ENCODE data around the gene BCAR1. TPM values are rescaled to one million over a fixed set of nuclear protein-coding genes. Genes with fewer than 3 reads are reported as not detected.
A peak's percentile ranks its signal among the peaks of the same experiment; 100 is the strongest.

The BCAR1 gene
- total and polyA plus RNA-seq, 7 experiments from 2014 or later, result not detected

- peaks cover 0 to 1% (median 0%) of the 10 kb centered on the region in 11 donors for H3K9me3 Mint-ChIP-seq
- no peak overlapping the region for H3K4me3 Mint-ChIP-seq
- Histone ChIP-seq H3K4me3 (ENCODE audit: low read length) (no peak overlapping the region), H3K4me1 (ENCODE audit: control insufficient read depth in 2 of 2, insufficient read depth in 2 of 2, low read length in 2 of 2) (no peaks in the 10 kb centered on the region), H3K9me3 (ENCODE audit: control insufficient read depth in 2 of 3, low read length in 3 of 3) (no peaks in the 10 kb centered on the region), H3K27me3 (ENCODE audit: control insufficient read depth in 2 of 2, insufficient read depth in 2 of 2, low read length in 2 of 2) (no peaks in the 10 kb centered on the region), H3K27ac (ENCODE audit: low read depth, low read length) (no peak overlapping the region), H3K36me3 (ENCODE audit: control insufficient read depth in 2 of 3, insufficient read depth in 3 of 3, low read length in 3 of 3) (no peaks in the 10 kb centered on the region)
- intact Hi-C loops (cut with micrococcal nuclease), result no loop called here
- H3K4me1 Mint-ChIP-seq, result peaks cover 0 to 13% (median 13%) of the 10 kb centered on the region in 7 donors
- DNase-seq (no peak), ATAC-seq (no peak)
- no peaks in the 10 kb centered on the region for H3K36me3 Mint-ChIP-seq
- peaks cover 32 to 57% (median 50%) of the 10 kb centered on the region in 5 donors for H3K27me3 Mint-ChIP-seq
- CTCF ChIA-PET, result no interaction called here
- POLR2A ChIA-PET, result no interaction called here
- H3K27ac Mint-ChIP-seq, result peak overlapping the region in 1 of 9 donors; percentile 43
These were observed 10.8 kb upstream of the BCAR1 start for GRCh38 chr16:75262104-75262799.

DNA sequence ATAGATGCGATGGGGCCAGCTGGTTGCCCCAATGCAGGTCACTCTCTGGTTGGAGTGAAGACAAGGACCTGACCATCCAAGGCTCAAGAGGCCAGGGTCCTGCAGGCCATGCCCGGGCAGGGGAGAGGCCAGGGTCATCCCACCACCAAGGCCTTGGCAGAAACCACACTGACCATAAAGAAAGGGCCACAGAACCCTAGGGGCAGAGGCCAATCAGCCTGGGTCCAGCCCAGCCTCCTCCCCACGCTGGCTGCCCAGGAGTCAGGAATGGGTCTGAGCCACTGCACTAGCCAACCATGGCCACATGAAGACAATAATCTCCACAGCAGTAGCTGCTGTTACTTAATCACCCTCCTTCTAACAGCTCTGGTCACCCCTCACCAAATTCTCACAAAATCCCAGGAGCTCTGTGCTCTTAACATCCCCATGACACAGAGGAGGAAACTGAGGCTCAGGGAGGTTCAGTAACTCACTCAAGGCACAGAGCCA, 10.2 kb upstream of the BCAR1 start:
- Mint-ChIP-seq H3K27ac (peak overlapping the region in 1 of 9 donors; percentile 43), H3K4me3 (no peak overlapping the region), H3K27me3 (peaks cover 30 to 57% (median 45%) of the 10 kb centered on the region in 5 donors), H3K9me3 (peaks cover 0 to 1% (median 0%) of the 10 kb centered on the region in 11 donors), H3K4me1 (peaks cover 0 to 13% (median 13%) of the 10 kb centered on the region in 7 donors), H3K36me3 (no peaks in the 10 kb centered on the region)
- POLR2A ChIA-PET, result no interaction called here
- intact Hi-C loops (cut with micrococcal nuclease), result no loop called here
- Histone ChIP-seq H3K4me1 (ENCODE audit: control insufficient read depth in 2 of 2, insufficient read depth in 2 of 2, low read length in 2 of 2) (no peaks in the 10 kb centered on the region), H3K36me3 (ENCODE audit: control insufficient read depth in 2 of 3, insufficient read depth in 3 of 3, low read length in 3 of 3) (no peaks in the 10 kb centered on the region), H3K4me3 (ENCODE audit: low read length) (no peak overlapping the region), H3K9me3 (ENCODE audit: control insufficient read depth in 2 of 3, low read length in 3 of 3) (no peaks in the 10 kb centered on the region), H3K27ac (ENCODE audit: low read depth, low read length) (no peak overlapping the region), H3K27me3 (ENCODE audit: control insufficient read depth in 2 of 2, insufficient read depth in 2 of 2, low read length in 2 of 2) (no peaks in the 10 kb centered on the region)
- CTCF ChIA-PET, result no interaction called here
- no peak for DNase-seq
- no peak for ATAC-seq

DNA sequence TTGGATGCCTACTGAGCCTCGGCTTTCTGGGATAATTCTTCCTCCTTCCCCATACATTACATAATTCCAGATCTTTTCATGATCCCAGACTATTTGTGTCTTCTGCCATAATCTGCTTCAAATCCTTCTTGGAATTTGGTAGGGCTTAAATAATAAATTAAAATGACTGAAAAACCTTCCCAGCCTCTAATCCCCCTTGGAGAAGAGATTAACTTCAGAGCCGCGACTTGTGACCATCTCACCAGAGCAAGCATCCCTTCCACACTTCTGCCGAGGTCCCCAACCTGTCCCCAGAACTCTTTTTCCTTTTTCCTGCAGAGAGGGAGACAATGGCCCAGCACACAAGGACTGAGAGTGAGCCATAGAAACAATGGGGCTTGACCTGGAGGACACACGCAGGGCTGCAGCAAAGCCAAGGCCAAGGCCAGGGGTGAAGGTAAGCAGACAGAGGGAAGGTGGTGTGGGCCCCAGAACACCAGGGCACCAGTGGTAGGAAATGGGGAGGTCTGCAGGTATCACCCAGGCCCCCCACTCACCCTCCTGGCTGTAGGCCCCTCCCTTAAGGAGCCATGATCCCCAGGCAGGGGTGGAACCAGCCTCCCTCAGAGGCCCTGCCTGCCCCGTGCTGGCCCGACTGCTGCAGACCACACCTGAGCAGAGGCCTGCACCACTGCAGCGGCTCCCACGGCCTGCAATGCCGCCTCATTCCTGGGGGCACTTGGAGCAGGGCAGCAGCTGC, 9.6 kb upstream of the BCAR1 start:
- Mint-ChIP-seq H3K4me3 (no peak overlapping the region), H3K27me3 (peaks cover 26 to 52% (median 38%) of the 10 kb centered on the region in 5 donors), H3K9me3 (no peaks in the 10 kb centered on the region), H3K36me3 (no peaks in the 10 kb centered on the region), H3K27ac (no peak overlapping the region), H3K4me1 (peaks cover 0 to 10% (median 8%) of the 10 kb centered on the region in 7 donors)
- ChIA-PET POLR2A (no interaction called here), CTCF (no interaction called here)
- Histone ChIP-seq H3K36me3 (ENCODE audit: control insufficient read depth in 2 of 3, insufficient read depth in 3 of 3, low read length in 3 of 3) (no peaks in the 10 kb centered on the region), H3K27me3 (ENCODE audit: control insufficient read depth in 2 of 2, insufficient read depth in 2 of 2, low read length in 2 of 2) (no peaks in the 10 kb centered on the region), H3K9me3 (ENCODE audit: control insufficient read depth in 2 of 3, low read length in 3 of 3) (no peaks in the 10 kb centered on the region), H3K27ac (ENCODE audit: low read depth, low read length) (no peak overlapping the region), H3K4me1 (ENCODE audit: control insufficient read depth in 2 of 2, insufficient read depth in 2 of 2, low read length in 2 of 2) (no peaks in the 10 kb centered on the region), H3K4me3 (ENCODE audit: low read length) (no peak overlapping the region)
- ATAC-seq (no peak), DNase-seq (no peak)
- intact Hi-C loops (cut with micrococcal nuclease), result no loop called here

DNA sequence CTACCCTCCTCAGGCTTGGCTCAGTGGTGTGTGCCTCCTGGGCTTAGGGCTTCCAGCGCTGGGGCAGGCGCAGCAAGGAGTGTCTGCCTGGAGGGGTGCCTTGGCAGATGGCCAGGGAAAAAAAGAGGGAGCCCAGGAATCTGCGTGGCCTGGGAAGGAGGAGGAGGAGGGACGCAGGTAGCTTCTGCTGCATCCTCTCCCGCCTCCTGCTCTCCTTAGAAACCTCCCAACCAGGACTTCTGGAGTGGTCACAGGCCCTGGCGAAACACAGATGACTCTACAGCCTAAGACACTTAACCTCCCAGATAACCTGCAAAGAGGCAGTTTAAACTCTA, 7.3 kb upstream of the BCAR1 start:
- no peaks in the 10 kb centered on the region for H3K36me3 Mint-ChIP-seq
- Histone ChIP-seq H3K27ac (ENCODE audit: low read depth, low read length) (no peak overlapping the region), H3K27me3 (ENCODE audit: control insufficient read depth in 2 of 2, insufficient read depth in 2 of 2, low read length in 2 of 2) (no peaks in the 10 kb centered on the region), H3K9me3 (ENCODE audit: control insufficient read depth in 2 of 3, low read length in 3 of 3) (no peaks in the 10 kb centered on the region), H3K4me1 (ENCODE audit: control insufficient read depth in 2 of 2, insufficient read depth in 2 of 2, low read length in 2 of 2) (no peaks in the 10 kb centered on the region), H3K4me3 (ENCODE audit: low read length) (no peak overlapping the region), H3K36me3 (ENCODE audit: control insufficient read depth in 2 of 3, insufficient read depth in 3 of 3, low read length in 3 of 3) (no peaks in the 10 kb centered on the region)
- H3K27ac Mint-ChIP-seq, result no peak overlapping the region
- H3K4me3 Mint-ChIP-seq, result no peak overlapping the region
- DNase-seq (no peak), ATAC-seq (no peak)
- H3K4me1 Mint-ChIP-seq, result peaks cover 0 to 2% (median 0%) of the 10 kb centered on the region in 7 donors
- POLR2A ChIA-PET, result no interaction called here
- no peaks in the 10 kb centered on the region for H3K9me3 Mint-ChIP-seq
- CTCF ChIA-PET, result interaction anchor here (0.7 kb wide), 1 partner anchor 142 kb away, joined by 4 read pairs; no protein-coding TSS in a partner anchor
- intact Hi-C loops (cut with micrococcal nuclease), result no loop called here
- H3K27me3 Mint-ChIP-seq, result peaks cover 22 to 50% (median 43%) of the 10 kb centered on the region in 5 donors

GRCh38 chr16:75257886-75258806, 6.7 kb upstream of the BCAR1 start:
- no peaks in the 10 kb centered on the region for H3K9me3 Mint-ChIP-seq
- intact Hi-C loops (cut with micrococcal nuclease), result no loop called here
- POLR2A ChIA-PET, result no interaction called here
- Histone ChIP-seq H3K27ac (ENCODE audit: low read depth, low read length) (no peak overlapping the region), H3K9me3 (ENCODE audit: control insufficient read depth in 2 of 3, low read length in 3 of 3) (no peaks in the 10 kb centered on the region), H3K36me3 (ENCODE audit: control insufficient read depth in 2 of 3, insufficient read depth in 3 of 3, low read length in 3 of 3) (no peaks in the 10 kb centered on the region), H3K4me3 (ENCODE audit: low read length) (no peak overlapping the region), H3K27me3 (ENCODE audit: control insufficient read depth in 2 of 2, insufficient read depth in 2 of 2, low read length in 2 of 2) (no peaks in the 10 kb centered on the region), H3K4me1 (ENCODE audit: control insufficient read depth in 2 of 2, insufficient read depth in 2 of 2, low read length in 2 of 2) (no peaks in the 10 kb centered on the region)
- peaks cover 0 to 2% (median 0%) of the 10 kb centered on the region in 7 donors for H3K4me1 Mint-ChIP-seq
- ATAC-seq (no peak), DNase-seq (no peak)
- H3K27me3 Mint-ChIP-seq, result peaks cover 18 to 47% (median 42%) of the 10 kb centered on the region in 5 donors
- CTCF ChIA-PET, result interaction anchor here (0.7 kb wide), 1 partner anchor 19 kb away, joined by 3 read pairs; no protein-coding TSS in a partner anchor
- no peaks in the 10 kb centered on the region for H3K36me3 Mint-ChIP-seq
- no peak overlapping the region for H3K27ac Mint-ChIP-seq
- no peak overlapping the region for H3K4me3 Mint-ChIP-seq

- Mint-ChIP-seq H3K27ac (no peak overlapping the region), H3K27me3 (peaks cover 16 to 47% (median 43%) of the 10 kb centered on the region in 5 donors), H3K4me3 (no peak overlapping the region), H3K9me3 (no peaks in the 10 kb centered on the region), H3K36me3 (no peaks in the 10 kb centered on the region), H3K4me1 (peaks cover 0 to 5% (median 3%) of the 10 kb centered on the region in 7 donors)
- CTCF ChIA-PET, result interaction anchor here (0.7 kb wide), 1 partner anchor 21 kb away, joined by 3 read pairs; no protein-coding TSS in a partner anchor
- H3K27me3 ChIP-seq (ENCODE audit: control insufficient read depth in 2 of 2, insufficient read depth in 2 of 2, low read length in 2 of 2), result no peaks in the 10 kb centered on the region
- no peaks in the 10 kb centered on the region for H3K9me3 ChIP-seq (ENCODE audit: control insufficient read depth in 2 of 3, low read length in 3 of 3)
- H3K4me1 ChIP-seq (ENCODE audit: control insufficient read depth in 2 of 2, insufficient read depth in 2 of 2, low read length in 2 of 2), result no peaks in the 10 kb centered on the region
- POLR2A ChIA-PET, result no interaction called here
- no peak overlapping the region for H3K4me3 ChIP-seq (ENCODE audit: low read length)
- no peaks in the 10 kb centered on the region for H3K36me3 ChIP-seq (ENCODE audit: control insufficient read depth in 2 of 3, insufficient read depth in 3 of 3, low read length in 3 of 3)
- no peak for ATAC-seq
- H3K27ac ChIP-seq (ENCODE audit: low read depth, low read length), result no peak overlapping the region
- no peak for DNase-seq
- intact Hi-C loops (cut with micrococcal nuclease), result no loop called here
These were observed 5.4 kb upstream of the BCAR1 start for GRCh38 chr16:75256696-75257343.
